H7 (cell line): ENCODE data around the gene PAX1. TPM values are rescaled to one million over a fixed set of nuclear protein-coding genes. Genes with fewer than 3 reads are reported as not detected.
A peak's percentile ranks its signal among the peaks of the same experiment; 100 is the strongest.

ENCODE experiments used
- DNase-seq: peaks from one replicate; pipeline ENCODE4 v3.0.0; 2012
- H3K27me3 ChIP-seq: 2 replicates; pipeline ENCODE4 v1.6.0; 2011; ENCODE audit warnings: mild to moderate bottlenecking, low read length; ENCODE audit not compliant: control insufficient read depth, insufficient read depth
- H3K36me3 ChIP-seq: replicated peaks from 2 replicates; pipeline ENCODE4 v1.5.1; 2011; ENCODE audit warnings: low read length; ENCODE audit not compliant: control insufficient read depth, insufficient read depth
- H3K4me3 ChIP-seq: 2 replicates; pipeline ENCODE4 v1.5.1; 2011; ENCODE audit warnings: low read depth, mild to moderate bottlenecking, control low read depth, low read length, moderate library complexity; ENCODE audit not compliant: insufficient read depth
- total RNA-seq: library from RNA; depleted of rRNA; stranded (reverse); fragments of >200 nt; shearing (Covaris generic); gene quantifications from 2 replicates; pipeline ENCODE4 v1.2.3, GENCODE V29; 2014; rRNA removed

PAX1 gene
- total RNA-seq, 1 experiment from 2014 or later = not detected

- Histone ChIP-seq H3K4me3 (no peak overlapping the region), H3K36me3 (no peaks in the 10 kb centered on the region), H3K27me3 (no peaks in the 10 kb centered on the region)
- no peak for DNase-seq
Measured at GRCh38 chr20:21741266-21741665, 35.8 kb downstream of the PAX1 start.

GRCh38 chr20:21762646-21763045 lies 57.2 kb downstream of the PAX1 start:
- no peak overlapping the region for H3K4me3 ChIP-seq
- no peak for DNase-seq
- H3K36me3 ChIP-seq = no peaks in the 10 kb centered on the region
- H3K27me3 ChIP-seq = no peaks in the 10 kb centered on the region; the same call in 1 of the 2 replicates

DNA sequence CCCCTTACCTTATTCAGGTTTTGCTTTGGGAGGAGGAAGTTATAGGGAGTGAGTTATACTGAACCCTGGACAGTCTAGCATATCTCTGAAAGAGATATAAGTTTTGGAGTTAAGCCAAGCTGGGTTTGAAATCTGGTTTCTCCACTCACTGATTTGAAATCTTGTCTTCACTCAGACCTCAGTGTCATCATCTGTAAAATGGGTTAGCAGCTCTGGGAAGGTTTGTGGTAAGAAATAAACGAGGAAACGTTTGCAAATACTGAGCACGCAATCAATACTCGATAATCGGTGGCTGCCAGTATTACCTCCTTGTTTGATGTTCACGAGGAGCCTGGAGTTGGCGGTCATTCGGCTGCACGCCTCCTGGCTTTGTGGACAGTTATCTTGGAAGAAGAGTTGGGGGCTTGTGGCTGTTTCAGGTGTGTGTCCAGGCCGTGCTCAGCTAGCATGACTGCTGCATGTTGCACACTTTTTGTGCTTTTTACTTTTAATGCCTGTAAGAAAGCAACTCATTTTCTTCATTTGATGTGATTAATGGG lies 61.8 kb downstream of the PAX1 start:
- DNase-seq = no peak
- H3K36me3 ChIP-seq = no peaks in the 10 kb centered on the region
- H3K4me3 ChIP-seq = no peak overlapping the region
- H3K27me3 ChIP-seq = peaks cover 2% of the 10 kb centered on the region; the same call in 1 of the 2 replicates

DNA sequence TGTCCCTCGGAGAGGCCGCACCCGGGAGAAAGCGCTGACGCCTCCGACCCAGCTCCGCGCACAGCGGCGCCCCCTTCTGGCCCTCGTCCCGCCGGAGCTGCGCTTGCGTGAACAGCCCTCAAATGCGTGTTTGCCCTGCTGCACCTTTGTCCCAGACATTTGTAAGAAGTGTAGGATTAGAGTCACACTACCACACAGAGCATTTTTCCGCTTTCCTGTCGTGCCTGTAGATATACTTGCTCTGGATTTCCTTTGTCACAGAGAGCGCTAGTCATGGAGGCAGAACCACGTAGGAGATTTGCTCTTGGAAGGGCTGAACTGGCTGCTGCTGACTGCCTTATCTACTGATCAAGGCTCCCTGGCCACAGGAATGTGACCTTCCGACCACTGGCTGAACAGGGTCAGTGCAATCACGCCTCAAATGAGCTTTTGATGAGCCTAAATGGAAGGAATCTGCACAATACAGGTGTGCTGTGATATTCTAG lies 62.3 kb downstream of the PAX1 start:
- peak overlapping the region; percentile 19; the same call in 1 of the 2 replicates for H3K4me3 ChIP-seq
- DNase-seq = peak; percentile 86
- H3K36me3 ChIP-seq = no peaks in the 10 kb centered on the region
- H3K27me3 ChIP-seq = peaks cover 2% of the 10 kb centered on the region; the same call in 1 of the 2 replicates

Other genes with a start within 250 kb of the PAX1 start
- gene NKX2-2, start 191.6 kb upstream of the PAX1 start, total RNA-seq = 0.45 TPM in 1 of 2 replicates, not detected in the other